GM21723 (cell line): ENCODE data around the gene OR4F17.
"Not testable (repeated sequence)": the region's sequence is repeated elsewhere in the genome, so short reads cannot be mapped to it uniquely, and the experiment has no call there.

Experiments used
- ATAC-seq: cut with Tn5 transposase; IDR thresholded peaks from one replicate; pipeline ENCODE4 v1.9.1; 2021; ENCODE audit warnings: mild to moderate bottlenecking, moderate library complexity; ENCODE audit not compliant: unreplicated experiment

The OR4F17 gene, protein sequence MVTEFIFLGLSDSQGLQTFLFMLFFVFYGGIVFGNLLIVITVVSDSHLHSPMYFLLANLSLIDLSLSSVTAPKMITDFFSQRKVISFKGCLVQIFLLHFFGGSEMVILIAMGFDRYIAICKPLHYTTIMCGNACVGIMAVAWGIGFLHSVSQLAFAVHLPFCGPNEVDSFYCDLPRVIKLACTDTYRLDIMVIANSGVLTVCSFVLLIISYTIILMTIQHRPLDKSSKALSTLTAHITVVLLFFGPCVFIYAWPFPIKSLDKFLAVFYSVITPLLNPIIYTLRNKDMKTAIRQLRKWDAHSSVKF

DNA sequence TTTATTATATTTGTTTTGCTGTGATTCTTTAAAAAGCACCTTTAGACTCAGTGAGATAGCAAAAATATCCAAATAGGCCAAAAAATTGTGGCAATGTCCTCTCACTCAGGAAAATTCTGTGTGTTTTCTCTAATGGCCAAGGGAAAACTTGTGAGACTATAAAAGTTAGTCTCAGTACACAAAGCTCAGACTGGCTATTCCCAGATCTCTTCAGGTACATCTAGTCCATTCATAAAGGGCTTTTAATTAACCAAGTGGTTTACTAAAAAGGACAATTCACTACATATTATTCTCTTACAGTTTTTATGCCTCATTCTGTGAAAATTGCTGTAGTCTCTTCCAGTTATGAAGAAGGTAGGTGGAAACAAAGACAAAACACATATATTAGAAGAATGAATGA is at the start of gene OR4F17:
Gene OR4F17 (plus strand): TSS at position 301 of the 400 bp plus-strand sequence. CDS start 3,575 bp downstream, outside the sequence.
- ATAC-seq = not testable (repeated sequence)

DNA sequence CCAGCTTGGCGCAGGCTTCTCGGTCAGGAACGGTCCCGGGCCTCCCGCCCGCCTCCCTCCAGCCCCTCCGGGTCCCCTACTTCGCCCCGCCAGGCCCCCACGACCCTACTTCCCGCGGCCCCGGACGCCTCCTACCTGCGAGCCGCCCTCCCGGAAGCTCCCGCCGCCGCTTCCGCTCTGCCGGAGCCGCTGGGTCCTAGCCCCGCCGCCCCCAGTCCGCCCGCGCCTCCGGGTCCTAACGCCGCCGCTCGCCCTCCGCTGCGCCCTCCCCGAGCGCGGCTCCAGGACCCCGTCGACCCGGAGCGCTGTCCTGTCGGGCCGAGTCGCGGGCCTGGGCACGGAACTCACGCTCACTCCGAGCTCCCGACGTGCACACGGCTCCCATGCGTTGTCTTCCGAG is 36.1 kb upstream of the OR4F17 start:
- ATAC-seq = not testable (repeated sequence)

DNA sequence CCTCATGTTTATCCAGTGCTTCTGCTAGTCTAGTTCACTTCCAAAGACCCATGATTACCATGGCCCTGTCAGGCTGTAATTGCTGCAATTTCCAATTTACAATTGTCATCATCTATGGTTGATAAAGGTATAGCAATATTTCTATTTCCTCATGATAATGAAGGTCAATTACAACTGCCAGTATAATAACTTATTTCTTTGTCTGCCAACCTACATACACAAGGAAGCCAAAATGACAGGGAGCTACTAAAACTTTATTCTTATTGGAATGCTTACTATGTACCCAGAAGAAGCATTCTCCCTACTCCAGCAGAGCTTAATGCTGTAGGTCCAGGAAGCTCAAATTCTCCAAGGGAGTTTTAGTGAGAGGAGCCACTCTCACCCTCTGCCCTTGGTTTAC is 24.0 kb upstream of the OR4F17 start:
- not testable (repeated sequence) for ATAC-seq

DNA sequence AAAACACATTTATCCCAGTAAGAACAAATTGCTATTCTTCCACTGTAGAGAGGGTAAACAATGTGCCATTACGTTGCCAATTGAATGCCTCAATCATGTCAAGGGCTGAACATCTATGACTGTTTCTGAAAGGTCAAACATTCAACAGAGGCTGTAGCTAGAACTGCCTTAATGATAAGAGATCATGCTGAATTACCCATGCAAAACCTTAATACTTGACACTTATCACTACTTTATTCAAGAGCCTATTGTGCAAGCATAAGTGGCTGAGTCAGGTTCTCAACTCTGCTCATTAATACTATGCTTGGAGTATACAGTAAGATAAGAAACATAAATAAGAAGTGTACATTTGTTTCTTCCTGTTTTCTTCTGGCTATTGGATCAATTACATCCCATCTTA is 23.3 kb upstream of the OR4F17 start:
- not testable (repeated sequence) for ATAC-seq

GRCh38 chr19:90678-91077 is 16.2 kb upstream of the OR4F17 start:
- not testable (repeated sequence) for ATAC-seq

- ATAC-seq = not testable (repeated sequence)
These were observed 12.1 kb upstream of the OR4F17 start for GRCh38 chr19:94794-95193.

GRCh38 chr19:97647-98046 is 9.3 kb upstream of the OR4F17 start:
- ATAC-seq = not testable (repeated sequence)

DNA sequence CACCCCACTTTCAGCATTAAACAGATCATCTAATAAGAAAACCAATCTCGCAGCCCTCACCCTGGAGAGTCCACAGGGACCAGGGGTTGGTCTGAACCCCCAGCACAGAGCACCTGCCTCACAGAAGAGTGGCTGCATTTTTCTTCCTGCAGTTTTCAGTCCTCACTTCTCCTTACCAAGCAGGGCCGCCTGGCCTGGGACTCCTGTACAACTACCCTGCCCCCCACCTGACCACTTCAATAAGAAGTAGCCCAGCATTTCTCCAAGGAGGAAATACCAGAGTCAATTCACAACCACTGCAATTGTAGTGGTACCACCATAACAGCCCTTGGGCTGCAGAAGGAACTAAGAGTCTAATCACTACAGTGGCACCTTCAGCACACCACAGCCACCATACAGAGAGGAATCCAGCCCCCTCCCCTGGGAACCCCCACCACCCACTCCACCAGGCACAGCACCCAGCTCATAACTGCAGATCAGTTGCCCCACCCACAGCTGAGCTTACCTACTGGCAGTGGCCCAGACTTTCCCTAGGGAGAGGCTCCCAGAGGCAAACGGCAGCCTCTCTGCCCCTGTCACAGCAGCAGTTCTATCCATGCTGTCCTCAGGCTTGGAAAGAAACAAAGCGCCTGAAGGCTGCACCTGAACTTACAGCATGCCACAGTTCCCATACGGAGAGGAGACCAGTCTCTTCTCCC is 13.7 kb downstream of the OR4F17 start:
- ATAC-seq = not testable (repeated sequence)
